Right renal cortex interstitium (tissue), 3 donors: ENCODE data around the gene LITAFD. TPM values are rescaled to one million over a fixed set of nuclear protein-coding genes. Genes with fewer than 3 reads are reported as not detected.
"Not testable (repeated sequence)": the region's sequence is repeated elsewhere in the genome, so short reads cannot be mapped to it uniquely, and the experiment has no call there.

Source experiments
- DNase-seq, 3 donors: peaks; one replicate each; pipeline ENCODE4 v3.0.0-alpha.2; 2013; ENCODE audit warnings: low read depth in 3 of 3, low spot score in 2 of 3
- polyA plus RNA-seq, 3 donors: library from polyadenylated mRNA; unstranded; fragments of 120-200 nt; gene quantifications; one replicate each; pipeline ENCODE4 v1.2.1, GENCODE V29; 2013; ENCODE audit not compliant: insufficient read length in 3 of 3

The LITAFD gene
- polyA plus RNA-seq, 3 donors, result not detected

DNA sequence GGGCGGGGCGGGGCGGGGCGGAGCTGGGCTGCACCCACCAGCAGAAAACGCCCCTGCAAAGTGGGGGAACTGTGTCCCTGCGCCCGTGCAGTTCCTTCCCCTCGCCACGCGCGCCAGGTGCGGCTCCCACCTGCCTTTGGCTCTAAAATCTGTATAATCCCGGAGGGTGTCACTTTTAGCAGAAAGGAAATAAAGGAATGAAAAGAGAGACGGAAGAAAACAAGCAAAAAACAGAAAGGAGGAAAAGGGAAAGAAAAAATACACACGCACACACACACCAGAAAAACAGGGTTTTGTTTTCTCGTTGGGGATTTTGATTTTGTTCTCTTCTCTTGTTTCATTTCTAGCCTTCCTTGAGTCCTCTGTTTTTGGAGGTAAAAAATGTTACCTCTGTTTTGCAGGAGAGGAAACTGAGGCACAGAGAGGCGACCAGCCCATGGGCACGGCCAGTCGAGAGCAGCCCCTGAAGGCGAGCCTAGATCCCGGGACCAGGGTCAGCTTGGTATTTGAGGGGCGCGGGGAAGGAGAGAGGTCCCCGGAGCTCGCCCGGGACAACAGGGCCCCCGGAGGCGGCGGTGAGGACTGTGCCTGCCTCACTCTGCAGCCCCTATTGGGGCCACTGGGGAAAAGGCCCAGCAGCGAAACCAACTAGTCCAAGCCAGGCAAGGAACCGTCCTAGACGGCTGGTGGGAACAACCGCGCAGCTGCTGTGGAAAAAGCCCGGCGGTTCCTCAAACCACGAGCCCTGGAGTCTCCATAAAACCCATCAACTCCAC, 12.8 kb upstream of the LITAFD start:
- DNase-seq, result no peak

DNA sequence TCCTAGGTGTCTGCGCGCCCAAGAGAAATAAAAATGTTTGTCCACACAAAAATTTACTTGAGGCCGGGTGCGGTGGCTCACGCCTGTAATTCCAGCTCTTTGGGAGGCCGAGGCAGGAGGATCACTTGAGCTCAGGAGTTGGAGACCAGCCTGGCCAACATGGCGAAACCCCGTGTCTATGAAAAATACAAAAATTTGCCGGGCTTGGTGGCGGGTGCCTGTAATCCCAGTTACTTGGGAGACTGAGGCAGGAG, 12.2 kb upstream of the LITAFD start:
- DNase-seq, result not testable (repeated sequence)

DNA sequence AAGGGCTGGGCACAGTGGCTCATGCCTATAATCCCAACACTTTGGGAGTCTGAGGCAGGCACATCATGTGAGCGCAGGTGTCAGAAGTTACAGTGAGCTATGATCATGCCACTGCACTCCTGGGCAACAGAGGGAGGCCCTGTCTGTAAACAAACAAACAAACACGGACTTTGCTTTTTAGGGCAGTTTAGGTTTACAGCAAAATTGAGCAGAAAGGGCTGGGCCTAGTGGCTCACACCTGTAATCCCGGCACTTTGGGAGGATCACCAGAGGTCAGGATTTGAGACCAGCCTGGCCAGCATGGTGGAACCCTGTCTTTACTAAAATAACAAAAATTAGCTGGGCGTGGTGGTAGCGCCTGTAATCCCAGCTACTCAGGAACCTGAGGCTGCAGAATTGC, 10.1 kb upstream of the LITAFD start:
- no peak for DNase-seq

DNA sequence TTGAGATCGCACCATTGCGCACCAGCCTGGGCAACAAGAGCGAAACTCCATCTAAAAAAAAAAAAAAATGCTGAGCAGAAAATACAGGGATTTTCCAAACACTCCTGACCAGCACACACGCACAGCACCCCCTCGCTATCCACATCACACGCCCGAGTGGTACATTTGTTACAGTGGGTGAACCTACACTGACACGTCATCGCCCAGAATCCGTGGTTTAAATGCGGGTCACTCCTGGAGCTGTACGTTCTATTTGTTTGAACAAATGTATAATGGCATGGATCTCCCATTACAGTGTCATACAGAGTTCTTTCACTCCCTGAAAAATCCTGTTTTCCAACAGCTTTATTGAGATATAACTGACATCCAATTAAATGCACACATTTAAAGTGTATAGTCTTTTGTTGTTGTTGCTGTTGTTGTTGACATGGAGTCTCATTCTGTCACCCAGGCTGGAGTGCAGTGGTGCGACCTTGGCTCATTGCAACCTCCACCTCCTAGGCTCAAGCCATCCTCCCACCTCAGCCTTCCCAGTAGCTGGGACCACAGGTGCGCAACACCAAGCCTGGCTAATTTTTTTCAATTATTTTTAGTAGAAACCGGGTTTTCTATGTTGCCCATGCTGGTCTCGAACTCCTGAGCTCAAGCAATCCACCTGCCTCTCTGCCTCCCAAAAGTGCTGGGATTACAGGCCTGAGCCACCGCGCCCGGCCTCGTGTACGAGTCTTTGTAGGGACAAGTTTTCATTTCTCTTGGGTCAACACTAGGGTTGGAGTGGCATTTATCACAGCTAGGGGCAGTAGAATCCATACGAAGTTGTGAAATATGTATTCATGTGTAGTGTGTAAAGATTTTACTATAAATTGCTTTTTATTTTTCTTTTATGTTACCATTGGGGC, 8.9 kb upstream of the LITAFD start:
- DNase-seq, result no peak

DNA sequence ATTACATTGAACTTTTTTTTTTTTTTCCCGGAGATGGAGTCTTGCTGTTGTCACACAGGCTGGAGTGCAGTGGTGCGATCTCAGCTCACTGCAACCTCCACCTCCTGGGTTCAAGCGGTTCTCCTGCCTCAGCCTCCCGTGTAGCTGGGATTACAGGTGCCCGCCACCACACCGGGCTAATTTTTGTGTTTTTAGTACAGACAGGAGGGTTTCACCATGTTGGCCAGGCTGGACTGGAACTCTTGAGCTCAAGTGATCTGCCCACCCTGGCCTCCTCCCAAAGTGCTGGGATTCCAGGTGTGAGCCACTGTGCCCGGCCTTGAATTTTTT, 8.3 kb upstream of the LITAFD start:
- DNase-seq, result not testable (repeated sequence)

DNA sequence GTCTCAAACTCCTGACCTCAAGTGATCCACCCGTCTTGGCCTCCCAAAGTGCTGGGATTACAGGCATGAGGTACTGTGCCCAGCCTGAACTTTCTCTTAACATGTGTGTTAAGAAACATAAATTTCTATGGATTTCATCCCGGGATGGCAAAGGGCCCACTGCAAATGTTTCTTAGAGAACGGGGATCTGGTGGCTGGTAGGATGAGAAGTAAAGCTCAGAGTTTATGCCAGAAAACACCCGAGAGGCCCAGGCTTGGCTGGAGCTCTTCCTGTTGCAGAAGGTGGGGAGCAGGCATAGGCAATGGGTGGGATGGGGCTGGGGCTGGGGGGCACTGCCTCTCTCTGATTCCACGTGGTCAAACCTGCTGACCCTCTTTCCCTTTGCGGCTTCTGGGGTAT, 7.8 kb upstream of the LITAFD start:
- DNase-seq, result no peak

DNA sequence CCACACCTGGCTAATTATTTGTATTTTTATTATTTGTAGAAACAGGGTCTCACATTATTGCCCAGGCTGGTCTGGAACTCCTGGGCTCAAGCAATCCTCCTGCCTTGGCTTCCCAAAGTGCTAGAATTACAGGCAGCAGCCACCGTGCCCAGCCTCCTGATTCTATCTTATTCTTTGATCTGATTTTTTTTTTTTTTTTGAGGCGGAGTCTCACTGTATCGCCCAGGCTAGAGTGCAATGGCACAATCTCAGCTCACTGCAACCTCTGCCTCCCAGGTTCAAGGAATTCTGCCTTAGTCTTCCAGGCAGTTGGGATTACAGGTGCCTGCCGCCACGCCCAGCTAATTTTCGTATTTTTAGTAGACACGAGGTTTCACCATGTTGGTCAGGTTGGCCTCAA, 6.8 kb upstream of the LITAFD start:
- DNase-seq, result not testable (repeated sequence)

DNA sequence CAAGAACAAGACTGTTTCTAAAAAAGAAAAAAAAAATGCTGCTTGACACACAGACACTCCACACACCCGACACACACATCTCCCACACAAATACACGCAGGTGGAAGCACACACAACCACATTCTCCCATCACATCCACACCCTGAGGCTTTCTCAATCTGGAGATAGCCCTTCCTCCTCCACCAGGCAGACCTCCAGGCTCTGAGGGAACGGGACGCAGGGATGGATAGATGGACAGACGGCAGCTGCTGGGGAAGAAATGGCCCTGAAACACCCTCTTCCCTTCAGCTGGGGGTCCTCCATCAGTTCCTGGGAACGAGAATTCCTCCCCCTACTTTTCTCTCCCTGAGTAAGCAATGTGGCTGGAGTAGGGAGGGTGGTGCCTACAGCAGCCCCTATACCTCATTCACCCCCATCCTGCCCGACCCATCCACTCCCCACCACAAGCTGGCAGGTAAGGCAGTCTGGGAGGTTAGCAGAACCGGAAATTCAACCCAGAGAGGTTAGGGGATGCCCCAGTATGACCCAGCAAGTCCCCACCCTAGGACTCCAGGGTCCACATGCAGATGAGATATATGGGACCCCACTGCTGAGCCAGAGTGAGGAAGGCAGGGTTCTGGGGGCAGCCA, 4.1 kb upstream of the LITAFD start:
- DNase-seq, result no peak

DNA sequence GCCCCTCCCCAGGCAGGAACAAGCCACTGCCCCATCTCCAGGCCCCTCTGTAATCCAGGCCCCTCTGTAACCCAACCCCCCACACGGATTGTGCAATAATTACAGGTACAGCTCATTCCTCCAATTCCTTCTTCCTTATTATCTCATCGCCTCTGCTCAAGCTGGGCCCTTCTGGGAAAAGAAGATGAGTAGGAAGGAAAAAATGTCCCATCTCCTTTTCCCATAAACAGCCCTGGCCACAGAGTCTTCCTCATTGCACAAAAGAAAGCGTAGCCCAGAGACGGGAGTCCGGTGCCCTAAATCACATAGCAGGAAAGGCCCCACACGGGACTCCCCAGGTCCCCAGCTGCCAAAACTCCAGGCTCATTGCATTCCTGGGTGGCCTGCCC, 3.6 kb upstream of the LITAFD start:
- no peak for DNase-seq

DNA sequence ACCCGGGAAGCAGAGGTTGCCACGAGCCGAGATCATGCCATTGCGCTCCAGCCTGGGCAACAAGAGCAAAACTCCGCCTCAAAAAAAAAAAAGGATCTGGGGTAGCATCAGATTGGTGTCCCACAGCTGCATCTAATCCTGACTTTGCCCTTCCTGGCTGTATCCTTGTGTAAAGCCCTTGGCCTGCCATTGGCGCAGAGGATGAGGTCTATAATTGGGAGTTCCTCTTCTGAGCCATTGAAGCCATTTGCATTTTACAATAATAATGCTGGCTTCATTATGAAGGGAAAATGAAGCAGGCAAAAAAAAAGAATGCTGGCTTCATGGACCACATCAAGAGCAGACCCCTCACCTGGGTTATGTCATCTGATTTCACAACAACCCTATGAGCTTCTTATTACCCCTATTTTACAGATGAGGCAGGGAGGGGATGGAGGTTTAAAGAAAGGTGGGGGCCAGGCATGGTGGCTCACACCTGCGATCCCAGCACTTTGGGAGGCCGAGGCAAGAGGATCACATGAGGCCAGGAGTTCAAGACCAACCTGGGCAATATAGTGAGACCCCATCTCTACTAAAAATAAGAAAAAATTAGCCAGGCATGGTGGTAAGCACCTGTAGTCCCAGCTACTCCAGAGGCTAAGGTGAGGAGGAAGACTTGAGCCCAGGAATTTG, 1.2 kb upstream of the LITAFD start:
- no peak for DNase-seq

DNA sequence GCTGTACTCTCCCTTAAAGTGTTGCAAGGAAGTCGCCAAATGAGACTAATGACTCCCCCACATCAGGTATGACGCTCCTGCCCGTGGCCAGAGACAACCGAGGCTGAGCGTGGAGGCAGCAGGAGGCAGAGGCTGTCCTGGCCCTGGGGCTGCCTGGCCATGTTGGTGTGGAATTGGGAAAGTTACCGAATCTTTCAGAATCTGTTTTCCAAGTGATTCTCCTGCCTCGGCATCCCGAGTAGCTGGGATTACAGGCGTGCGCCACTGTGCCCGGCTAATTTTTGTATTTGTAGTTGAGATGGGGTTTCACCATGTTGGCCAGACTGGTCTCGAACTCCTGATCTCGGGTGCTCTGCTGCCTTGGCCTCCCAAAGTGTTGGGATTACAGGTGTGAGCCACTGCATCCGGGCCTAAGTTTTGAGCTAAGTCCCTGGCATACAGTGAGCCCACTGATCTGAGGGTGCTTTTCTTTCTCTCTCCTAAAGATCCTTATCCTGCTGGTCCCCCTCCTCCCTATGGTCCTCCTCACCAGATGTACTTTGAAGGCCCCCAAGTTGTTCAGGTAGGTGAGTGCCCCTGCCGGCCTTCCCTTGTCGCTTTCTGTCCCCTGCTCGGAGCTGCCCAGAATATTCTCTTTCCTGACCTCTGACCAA, 700 bp downstream of the LITAFD start:
- DNase-seq, result no peak

DNA sequence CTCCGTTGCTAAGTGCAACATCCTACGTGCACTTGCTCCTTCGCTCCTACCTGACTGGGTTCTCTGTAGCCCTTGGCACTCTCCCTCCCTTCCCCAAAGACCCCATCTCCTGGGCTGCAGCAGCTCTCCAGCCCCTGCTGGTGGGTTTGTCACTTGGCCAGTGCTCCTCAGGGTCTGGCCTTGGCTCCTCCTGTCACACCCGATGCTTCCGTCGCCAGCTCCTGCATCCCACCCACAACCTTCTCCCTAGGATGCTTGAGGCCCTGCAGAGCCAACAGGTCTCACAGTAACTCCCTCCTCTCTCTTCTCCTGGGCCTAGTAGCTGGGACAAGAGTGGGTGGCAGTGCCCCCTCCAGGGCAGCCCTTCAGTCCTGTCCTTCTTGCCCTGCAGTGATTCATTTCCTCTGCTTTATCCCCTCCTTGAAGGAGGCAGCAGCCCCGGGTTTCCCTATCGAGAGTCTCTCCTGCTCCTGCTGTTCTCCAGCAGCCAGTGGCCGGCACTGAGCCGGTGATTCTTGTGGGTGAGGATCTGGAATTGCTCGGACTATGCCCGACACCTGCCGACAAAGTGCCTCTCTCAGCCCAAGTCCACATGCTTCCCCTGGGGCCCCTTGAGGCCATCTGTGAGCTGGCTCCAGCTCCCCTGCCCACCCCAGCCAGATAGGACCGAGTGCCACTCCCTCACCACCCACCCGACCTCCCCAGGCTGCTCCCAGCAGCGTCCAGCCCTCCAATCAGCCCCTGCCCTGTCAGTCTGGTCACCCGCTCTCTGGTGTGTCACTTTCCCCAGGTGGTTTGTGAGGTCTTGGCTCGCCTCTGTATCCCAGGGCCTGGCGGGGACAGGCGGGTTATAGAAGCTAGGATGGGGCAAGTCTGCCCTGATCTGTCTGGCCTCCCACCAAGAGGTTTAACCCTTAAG, 3.8 kb downstream of the LITAFD start:
- no peak for DNase-seq

DNA sequence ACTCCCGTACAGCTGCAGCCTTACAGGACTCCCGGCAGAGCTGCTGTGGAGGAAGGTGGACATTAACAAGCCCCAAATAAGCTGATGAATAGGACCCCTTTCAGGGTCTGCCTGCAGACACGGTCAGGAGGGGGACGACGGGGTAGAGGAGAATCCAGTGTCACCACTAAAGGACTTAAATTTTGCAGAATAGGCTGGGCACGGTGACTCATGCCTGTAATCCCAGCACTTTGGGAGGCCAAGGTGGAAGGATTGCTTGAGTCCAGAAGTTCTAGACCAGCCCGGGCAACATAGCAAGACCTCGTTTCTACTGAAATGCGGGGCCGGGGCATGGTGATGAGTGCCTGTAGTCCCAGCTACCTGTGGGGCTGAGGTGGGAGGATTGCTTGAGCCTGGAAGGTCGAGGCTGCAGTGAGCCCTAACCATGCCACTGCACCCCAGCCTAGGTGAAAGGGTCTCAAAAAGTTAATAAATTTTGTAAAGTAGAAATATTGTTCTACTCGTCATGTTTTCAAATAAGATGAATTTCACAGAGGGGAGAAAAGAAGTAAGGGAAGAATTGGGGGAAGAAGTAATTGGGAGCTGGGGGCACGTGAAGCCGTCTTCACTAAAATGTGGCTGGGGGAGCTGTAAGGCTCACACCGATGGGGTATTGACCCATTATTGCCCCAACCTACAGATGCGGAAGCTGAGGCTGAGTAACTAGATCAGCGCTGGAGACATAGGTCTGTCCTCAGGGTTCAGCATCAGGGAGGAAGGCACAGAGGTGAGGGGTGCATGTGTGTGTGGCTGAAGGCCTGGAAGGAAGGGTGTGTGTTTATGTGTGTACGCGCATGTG, 4.7 kb downstream of the LITAFD start:
- no peak for DNase-seq

DNA sequence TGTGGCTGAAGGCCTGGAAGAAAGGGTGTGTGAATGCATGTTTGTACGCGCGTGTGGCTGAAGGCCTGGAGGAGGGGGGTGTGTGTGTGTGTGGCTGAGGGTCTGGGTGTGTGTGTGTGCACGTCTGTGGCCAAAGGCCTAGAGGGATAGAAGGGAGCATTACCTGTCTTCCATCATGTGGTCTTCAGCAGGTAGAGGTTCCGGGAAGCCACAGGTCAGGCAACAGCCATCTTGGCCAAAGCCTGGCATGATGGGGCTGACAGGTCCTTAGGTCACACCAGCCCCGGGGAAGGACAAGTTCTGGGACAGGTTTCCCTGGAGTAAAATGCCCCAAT, 5.2 kb downstream of the LITAFD start:
- no peak for DNase-seq

DNA sequence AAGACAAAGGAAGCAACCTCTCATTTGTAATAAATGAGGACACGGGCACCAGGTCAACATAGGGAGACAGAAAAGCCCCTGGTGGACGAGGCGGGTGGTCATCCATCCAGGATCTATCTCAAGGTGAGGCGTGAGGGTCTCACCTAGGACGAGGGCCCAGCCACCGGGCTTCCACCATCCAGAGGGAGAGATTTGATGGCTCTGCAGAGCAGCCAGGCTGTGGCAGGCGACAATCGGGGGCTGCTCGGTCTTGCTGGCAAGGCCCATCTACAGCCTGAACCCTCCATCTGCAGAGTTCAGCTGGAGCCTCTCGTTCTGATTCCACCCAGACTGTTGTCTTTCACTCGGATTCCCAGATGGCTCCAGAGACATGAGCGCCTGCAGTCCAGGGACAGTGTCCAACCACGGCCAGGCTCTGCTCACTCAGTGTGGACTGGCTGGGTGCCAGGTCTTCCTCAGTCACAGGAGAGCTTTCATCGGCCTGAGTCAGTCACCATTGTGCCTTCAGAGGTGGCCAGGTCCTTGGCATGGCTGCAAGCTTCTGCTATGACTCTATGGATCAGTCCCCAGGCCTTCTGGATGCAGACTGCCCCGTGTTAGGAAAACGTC, 5.9 kb downstream of the LITAFD start:
- DNase-seq, result no peak

DNA sequence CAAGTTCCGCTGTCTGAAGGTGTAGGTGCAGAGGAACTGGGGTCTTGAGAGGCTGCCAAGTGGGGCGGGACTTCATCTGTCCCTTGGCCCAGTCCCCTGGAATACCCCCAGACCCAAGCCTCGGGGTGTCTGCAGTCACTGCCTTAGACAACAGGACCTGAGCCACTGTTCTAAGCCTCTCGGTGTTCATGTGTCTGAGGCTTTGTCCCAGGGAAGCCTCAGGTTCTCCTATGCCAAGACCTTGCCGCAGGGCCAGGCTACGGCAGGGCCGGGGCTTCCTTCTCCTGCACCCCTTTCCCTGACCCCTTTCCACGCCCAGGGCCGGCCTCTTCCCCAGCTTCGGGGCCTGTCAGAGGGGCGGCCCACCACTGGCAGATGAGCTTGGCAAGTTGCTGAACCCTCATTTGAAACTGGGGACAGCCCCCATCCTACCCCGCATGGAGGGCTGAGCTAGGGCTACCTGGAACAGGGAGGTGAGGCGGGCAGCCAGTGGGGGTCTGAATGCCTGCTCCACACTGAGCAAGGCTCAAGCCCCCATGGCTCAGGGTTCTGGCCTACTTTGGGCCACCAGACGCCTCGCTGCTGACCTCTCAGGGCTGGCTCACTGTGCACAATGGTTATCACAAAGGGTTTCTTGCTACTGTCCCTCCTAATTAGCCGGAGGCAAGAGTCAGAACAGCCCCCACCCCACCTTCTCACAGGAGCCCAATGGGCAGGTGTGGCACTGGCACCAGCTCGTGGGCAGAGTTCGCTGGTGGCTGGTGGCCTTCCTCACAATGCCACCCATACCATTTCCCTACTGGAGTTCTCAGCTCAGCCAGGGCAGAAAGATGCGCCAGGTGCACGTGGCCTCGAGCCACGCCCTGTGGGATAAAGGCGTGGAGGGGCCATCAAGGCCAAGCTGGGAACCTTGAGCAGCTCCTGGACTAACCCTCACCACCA, 7.1 kb downstream of the LITAFD start:
- DNase-seq, result no peak

DNA sequence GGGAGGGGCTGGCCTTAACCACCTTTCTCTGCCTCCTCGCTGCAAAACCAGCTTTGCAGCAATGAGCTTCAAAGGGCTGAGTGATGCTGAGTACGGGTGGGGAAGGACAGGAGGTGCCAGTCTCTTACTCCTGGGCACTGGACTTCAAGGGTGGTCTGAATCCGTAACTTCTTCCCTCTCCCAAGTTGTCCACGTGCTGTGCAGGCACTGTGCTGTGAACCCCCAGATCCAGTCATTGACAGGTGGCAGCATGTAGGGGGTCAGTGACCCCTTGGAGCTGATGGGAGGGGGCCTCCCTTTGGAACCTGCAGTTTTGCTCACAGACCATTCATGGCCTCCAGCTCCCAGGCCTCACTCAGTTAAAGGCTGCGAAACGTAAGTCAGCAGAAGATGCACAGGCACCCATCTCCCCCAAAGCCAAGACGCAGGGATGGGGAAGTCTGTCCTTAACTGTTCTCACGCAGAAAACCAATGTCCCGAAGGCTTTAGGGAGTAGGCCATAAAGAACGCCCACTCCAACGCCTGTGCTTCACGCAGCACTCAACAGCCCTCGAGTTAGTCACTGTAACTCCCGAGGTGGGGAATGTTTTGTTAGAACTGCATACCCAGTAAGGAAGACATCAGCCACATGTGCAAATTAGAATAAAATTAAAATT, 7.9 kb downstream of the LITAFD start:
- DNase-seq, result no peak
